H1 (cell line): ENCODE data around the gene IFITM10. TPM values are rescaled to one million over a fixed set of nuclear protein-coding genes. Genes with fewer than 3 reads are reported as not detected.
A peak's percentile ranks its signal among the peaks of the same experiment; 100 is the strongest.

Experiments used
- CTCF ChIA-PET: fragments of 300-600 bp; sonication (Branson Sonifier 250); formaldehyde crosslinking; loops from one replicate; lab custom pipeline; 2021; ENCODE audit not compliant: partially characterized antibody; lab: Charles Lee
- POLR2A ChIA-PET: fragments of 300-600 bp; sonication (Branson Sonifier 250); formaldehyde crosslinking; loops from one replicate; lab custom pipeline; 2021; ENCODE audit warnings: inconsistent platforms; ENCODE audit not compliant: partially characterized antibody; lab: Charles Lee
- DNase-seq, 2 experiments: peaks; one replicate each; pipeline versions ENCODE4 v3.0.0 to v3.0.0-alpha.2; 2010 to 2022; ENCODE audit warnings: low spot score in 2 of 2, low read depth in 1 of 2, mixed read lengths in 1 of 2
- FAIRE-seq: peaks from 2 replicates; lab custom pipeline; 2011; peaks lifted over from hg19 to GRCh38; lab: Jason Lieb, UNC
- H2AFZ ChIP-seq: 2 replicates; pipeline ENCODE4 v1.8.1; 2012; ENCODE audit warnings: low read length, inconsistent platforms
- H2AK5ac ChIP-seq: 2 replicates; pipeline ENCODE4 v1.6.1; 2013; ENCODE audit warnings: low read depth, low read length
- H2BK120ac ChIP-seq: replicated peaks from 2 replicates; pipeline ENCODE3; 2013; ENCODE audit warnings: low read depth, low read length, inconsistent platforms
- H2BK12ac ChIP-seq: 2 replicates; pipeline ENCODE4 v1.6.1; 2013; ENCODE audit warnings: low read depth, low read length
- H2BK15ac ChIP-seq: 2 replicates; pipeline ENCODE4 v1.6.1; 2013; ENCODE audit warnings: low read length
- H2BK20ac ChIP-seq: 2 replicates; pipeline ENCODE4 v1.6.1; 2013; ENCODE audit warnings: low read length
- H2BK5ac ChIP-seq: 2 replicates; pipeline ENCODE4 v1.6.1; 2013; ENCODE audit warnings: low read depth, low read length
- H3K14ac ChIP-seq: 2 replicates; pipeline ENCODE4 v1.6.1; 2013; ENCODE audit warnings: inconsistent platforms; ENCODE audit not compliant: insufficient read length
- H3K18ac ChIP-seq: 2 replicates; pipeline ENCODE4 v1.6.1; 2013; ENCODE audit warnings: low read length; ENCODE audit errors: extremely low read depth
- H3K23ac ChIP-seq: 2 replicates; pipeline ENCODE4 v1.6.1; 2013; ENCODE audit warnings: inconsistent platforms; ENCODE audit not compliant: insufficient read length
- H3K23me2 ChIP-seq: 2 replicates; pipeline ENCODE4 v1.6.1; 2013; ENCODE audit warnings: low read depth, low read length
- H3K27ac ChIP-seq: 2 replicates; pipeline ENCODE4 v1.6.1; 2011; ENCODE audit warnings: low read depth, low read length, inconsistent platforms
- H3K27me3 ChIP-seq, 4 experiments: replicated peaks in 1 of 4; 1 replicate in 1 of 4; 2 replicates in 3 of 4; pipeline versions ENCODE4 v1.6.1 to v1.8.1; 2011 to 2013; ENCODE audit warnings: low read length in 3 of 4, mild to moderate bottlenecking in 3 of 4, inconsistent platforms in 2 of 4, mixed read lengths in 2 of 4, moderate library complexity in 1 of 4; ENCODE audit not compliant: control insufficient read depth in 3 of 4, insufficient read depth in 3 of 4; ENCODE audit errors: extremely low read depth in 1 of 4
- H3K36me3 ChIP-seq, 4 experiments: 2 replicates each; pipeline versions ENCODE4 v1.6.1 to v1.8.1; 2011 to 2013; ENCODE audit warnings: mild to moderate bottlenecking in 4 of 4, low read length in 3 of 4, moderate library complexity in 2 of 4, control low read depth in 1 of 4, inconsistent platforms in 1 of 4; ENCODE audit not compliant: insufficient read depth in 4 of 4, control insufficient read depth in 2 of 4
- H3K4ac ChIP-seq: replicated peaks from 2 replicates; pipeline ENCODE3; 2013; ENCODE audit warnings: low read length, low read depth, mixed read lengths, inconsistent platforms; ENCODE audit not compliant: insufficient read length
- H3K4me1 ChIP-seq, 4 experiments: replicated peaks in 1 of 4; 1 replicate in 1 of 4; 2 replicates in 3 of 4; pipeline versions ENCODE4 v1.6.1 to v1.8.1; 2011 to 2013; ENCODE audit warnings: low read length in 3 of 4, inconsistent platforms in 2 of 4, mixed read lengths in 1 of 4; ENCODE audit not compliant: insufficient read depth in 4 of 4, control insufficient read depth in 3 of 4
- H3K4me2 ChIP-seq, 2 experiments: 2 replicates each; pipeline versions ENCODE4 v1.6.1 to v1.8.1; 2011 to 2013; ENCODE audit warnings: low read depth in 2 of 2, low read length in 2 of 2, control low read depth in 1 of 2, inconsistent platforms in 1 of 2, mild to moderate bottlenecking in 1 of 2; ENCODE audit not compliant: insufficient read depth in 1 of 2
- H3K4me3 ChIP-seq, 4 experiments: fragments of 200-600, 300-600 bp in 1 of 4; sonication (generic), shearing (Covaris generic), sonication (Bioruptor Twin) in 1 of 4; 2 replicates each; pipeline versions ENCODE4 v1.5.1 to v1.8.1; 2011 to 2016; ENCODE audit warnings: low read length in 4 of 4, low read depth in 3 of 4, control low read depth in 2 of 4, inconsistent platforms in 2 of 4, mild to moderate bottlenecking in 2 of 4, mixed read lengths in 1 of 4, moderate library complexity in 1 of 4; ENCODE audit not compliant: insufficient read depth in 2 of 4; ENCODE audit errors: extremely low read depth in 1 of 4
- H3K56ac ChIP-seq: replicated peaks from 2 replicates; pipeline ENCODE3; 2013; ENCODE audit warnings: low read depth, mild to moderate bottlenecking, mixed read lengths, low read length, inconsistent platforms; ENCODE audit not compliant: insufficient read length
- H3K79me1 ChIP-seq: 2 replicates; pipeline ENCODE4 v1.6.1; 2013; ENCODE audit warnings: low read depth, low read length, control low read depth
- H3K79me2 ChIP-seq, 2 experiments: 2 replicates each; pipeline versions ENCODE4 v1.6.1 to v1.8.1; 2012 to 2013; ENCODE audit warnings: low read length in 2 of 2, mild to moderate bottlenecking in 2 of 2, inconsistent platforms in 1 of 2; ENCODE audit not compliant: insufficient read depth in 2 of 2, control insufficient read depth in 1 of 2
- H3K9ac ChIP-seq, 4 experiments: replicated peaks in 1 of 4; 1 replicate in 1 of 4; 2 replicates in 3 of 4; pipeline versions ENCODE4 v1.6.1 to v1.8.1; 2011 to 2013; ENCODE audit warnings: low read depth in 3 of 4, low read length in 3 of 4, control low read depth in 2 of 4, mild to moderate bottlenecking in 2 of 4, moderate library complexity in 2 of 4, inconsistent platforms in 1 of 4; ENCODE audit errors: extremely low read depth in 1 of 4
- H3K9me3 ChIP-seq, 2 experiments: 2 replicates each; pipeline versions ENCODE4 v1.6.1 to v1.8.1; 2012 to 2013; ENCODE audit warnings: mild to moderate bottlenecking in 2 of 2, moderate library complexity in 2 of 2, control low read depth in 1 of 2, inconsistent platforms in 1 of 2, low read depth in 1 of 2, low read length in 1 of 2, mixed read lengths in 1 of 2; ENCODE audit not compliant: insufficient read depth in 2 of 2
- H4K20me1 ChIP-seq, 2 experiments: replicated peaks in 1 of 2; 2 replicates each; pipeline versions ENCODE3 to v1.8.1; 2011 to 2013; ENCODE audit warnings: inconsistent platforms in 2 of 2, low read length in 2 of 2, mild to moderate bottlenecking in 1 of 2; ENCODE audit not compliant: insufficient read depth in 2 of 2, control insufficient read depth in 1 of 2
- H4K5ac ChIP-seq: 2 replicates; pipeline ENCODE4 v1.6.1; 2013; ENCODE audit warnings: low read length, low read depth, mixed read lengths, inconsistent platforms; ENCODE audit not compliant: insufficient read length
- H4K8ac ChIP-seq: 2 replicates; pipeline ENCODE4 v1.8.0; 2013; ENCODE audit warnings: mild to moderate bottlenecking, moderate library complexity, low read length, inconsistent platforms; ENCODE audit not compliant: insufficient read depth; ENCODE audit errors: extremely low read depth
- H4K91ac ChIP-seq: replicated peaks from 2 replicates; pipeline ENCODE3; 2013; ENCODE audit warnings: low read length, mixed read lengths, inconsistent platforms; ENCODE audit not compliant: insufficient read length
- ATF2 ChIP-seq: IDR thresholded peaks from 2 replicates; pipeline ENCODE4 v1.6.1; 2012; ENCODE audit warnings: low read length, inconsistent platforms
- BRCA1 ChIP-seq: IDR thresholded peaks from 2 replicates; pipeline ENCODE4 v1.6.1; 2012; ENCODE audit warnings: low read depth, low read length, improper control_type of control experiment
- CREB1 ChIP-seq: IDR thresholded peaks from 2 replicates; pipeline ENCODE4 v1.6.1; 2012; ENCODE audit warnings: inconsistent platforms
- MAFK ChIP-seq: IDR thresholded peaks from 2 replicates; pipeline ENCODE4 v1.6.1; 2012; ENCODE audit warnings: low read depth, mild to moderate bottlenecking, improper control_type of control experiment, low read length
- POLR2A ChIP-seq, 2 experiments: IDR thresholded peaks; 1 replicate in 1 of 2; 2 replicates in 1 of 2; pipeline ENCODE4 v1.6.1; 2011; ENCODE audit warnings: low read depth in 2 of 2, low read length in 2 of 2, mild to moderate bottlenecking in 2 of 2; ENCODE audit errors: control extremely low read depth in 1 of 2
- POLR2AphosphoS5 ChIP-seq: IDR thresholded peaks from 2 replicates; pipeline ENCODE4 v1.6.1; 2011; ENCODE audit warnings: low read depth, low read length
- RBBP5 ChIP-seq: IDR thresholded peaks from 2 replicates; pipeline ENCODE4 v1.7.1; 2012; ENCODE audit warnings: low read depth, mild to moderate bottlenecking, inconsistent platforms, low read length, moderate library complexity, borderline replicate concordance
- SIN3A ChIP-seq, 2 experiments: IDR thresholded peaks in 1 of 2; conservative IDR thresholded peaks in 1 of 2; 2 replicates each; pipeline ENCODE4 v1.6.1; 2011 to 2012; ENCODE audit warnings: low read length in 2 of 2, improper control_type of control experiment in 1 of 2, low read depth in 1 of 2, mild to moderate bottlenecking in 1 of 2
- SIRT6 ChIP-seq: IDR thresholded peaks from one replicate; pipeline ENCODE4 v1.7.1; 2012; ENCODE audit warnings: low read length, inconsistent platforms
- SUZ12 ChIP-seq: fragments of 200-600 bp; sonication (generic); IDR thresholded peaks from 2 replicates; pipeline ENCODE4 v1.6.1; 2012; ENCODE audit warnings: mild to moderate bottlenecking, inconsistent platforms, low read length, moderate library complexity, mixed read lengths
- TAF7 ChIP-seq: optimal IDR thresholded peaks from 2 replicates; pipeline ENCODE3; 2011; ENCODE audit warnings: low read depth, mild to moderate bottlenecking, inconsistent platforms, low read length, moderate library complexity, borderline replicate concordance
- ZNF274 ChIP-seq: IDR thresholded peaks from 2 replicates; pipeline ENCODE4 v1.7.0; 2012; ENCODE audit warnings: low read length, borderline replicate concordance; ENCODE audit errors: extremely low read depth
- WGBS, 2 experiments: shearing (Covaris generic) in 1 of 2; methylation state at CpG; one replicate each; pipeline versions ENCODE4 v1.1.6 to v1.1.7; 2013 to 2015; ENCODE audit warnings: low lambda C conversion rate in 2 of 2, mixed read lengths in 2 of 2, inconsistent platforms in 1 of 2, low coverage in 1 of 2, missing lambda C conversion rate in 1 of 2; ENCODE audit not compliant: insufficient replicate concordance in 2 of 2, insufficient coverage in 1 of 2, insufficient read length in 1 of 2; ENCODE audit errors: extremely low coverage in 1 of 2, missing lambda C conversion rate in 1 of 2; 5-methylcytosine and 5-hydroxymethylcytosine counted together
- polyA plus RNA-seq, 7 experiments: library from polyadenylated mRNA; depleted of rRNA in 3 of 7; stranded (reverse) in 5 of 7; unstranded in 2 of 7; fragments of >200 nt in 5 of 7; fragments of 200-250 nt in 2 of 7; gene quantifications; 1 replicate in 5 of 7; 2 replicates in 1 of 7; 4 replicates in 1 of 7; pipeline versions ENCODE4 v1.2.1 to v1.2.3, GENCODE V29; 2011 to 2013; ENCODE audit warnings: missing spikeins in 2 of 7, mixed read lengths in 2 of 7
- total RNA-seq: library from RNA; stranded (reverse); fragmentation: NEBNext Ultra II Directional; extraction: Animal tissue kit (Norgen Biotek cat#: 25700); gene quantifications from 2 replicates; pipeline ENCODE4 v1.2.1, GENCODE V29; 2021

Gene IFITM10
- total and polyA plus RNA-seq, 2 of the 8 experiments (the other 6 are each of a cell fraction or from before 2014, with no cell fraction given), result 0.08 to 0.22 TPM

- no peak overlapping the region for H3K4ac ChIP-seq
- H3K4me3 ChIP-seq, result no peak overlapping the region
- no peaks in the 10 kb centered on the region for H3K79me2 ChIP-seq
- WGBS, 2 experiments, result 97% methylated on average over 7 of the region's 7 CpGs; no CpG with 5 or more reads in 1 of the 2 experiments
- H3K27ac ChIP-seq, result no peak overlapping the region
- no peaks in the 10 kb centered on the region for H3K27me3 ChIP-seq
- H2AK5ac ChIP-seq, result no peak overlapping the region
- FAIRE-seq (no peak), DNase-seq (no peak)
- ChIA-PET CTCF (interaction anchor here (0.5 to 1.0 kb wide), 3 partner anchors 124 to 381 kb away, joined by 3 to 4 read pairs (median 3); no protein-coding TSS in a partner anchor), POLR2A (no interaction called here)
- no peak overlapping the region for H3K18ac ChIP-seq
- no peaks in the 10 kb centered on the region for H3K79me1 ChIP-seq
- no peak overlapping the region for H3K23ac ChIP-seq
- no peak overlapping the region for H4K8ac ChIP-seq
- no peak overlapping the region for H3K14ac ChIP-seq
- no peak overlapping the region for H4K91ac ChIP-seq
- no peaks in the 10 kb centered on the region for H3K9me3 ChIP-seq
- H2BK20ac ChIP-seq, result no peak overlapping the region
- H4K5ac ChIP-seq, result no peak overlapping the region
- no peak overlapping the region for H2BK12ac ChIP-seq
- no peaks in the 10 kb centered on the region for H3K36me3 ChIP-seq
- no peaks in the 10 kb centered on the region for H4K20me1 ChIP-seq
- H3K4me2 ChIP-seq, result no peak overlapping the region
- no peak overlapping the region for H2BK120ac ChIP-seq
- H3K56ac ChIP-seq, result no peak overlapping the region
- peaks cover 5 to 15% (median 11%) of the 10 kb centered on the region in 4 experiments for H3K4me1 ChIP-seq
- peaks cover 3% of the 10 kb centered on the region; the same call in 1 of the 2 replicates for H3K23me2 ChIP-seq
- no peak overlapping the region for H2AFZ ChIP-seq
- no peak overlapping the region for H3K9ac ChIP-seq
- 0 out of 2 replicates have a peak overlapping the region, but pooled peaks have one; percentile 46 for H2BK15ac ChIP-seq
- no peak overlapping the region for H2BK5ac ChIP-seq
- TF ChIP-seq SIN3A (conservative IDR thresholded peaks at IDR 0.05 in 1 of 2, IDR thresholded peaks at IDR 0.05 in 1 of 2; ENCODE audit: low read depth in 1 of 2, low read length in 2 of 2), result no peak
- no peak for TF ChIP-seq SUZ12
- no peak for TF ChIP-seq POLR2A (IDR thresholded peaks at IDR 0.05; ENCODE audit: control extremely low read depth in 1 of 2, low read depth in 2 of 2, low read length in 2 of 2)
- no peak for TF ChIP-seq MAFK
- TF ChIP-seq CREB1, result no peak
- TF ChIP-seq ATF2, result no peak
- no peak for TF ChIP-seq BRCA1
- no peak for TF ChIP-seq ZNF274
- no peak for TF ChIP-seq TAF7
- TF ChIP-seq RBBP5, result no peak
- no peak for TF ChIP-seq POLR2AphosphoS5
- TF ChIP-seq SIRT6, result no peak
Measured at GRCh38 chr11:1770061-1770460, 19.7 kb upstream of the IFITM10 start.
